ENCODE results near the gene KCTD17. TPM values are rescaled to one million over a fixed set of nuclear protein-coding genes. Genes with fewer than 3 reads are reported as not detected.

The KCTD17 gene
- total RNA-seq, 4 donors from 2014 or later: 7.4 to 24.7 (median 20.2) TPM

- Histone ChIP-seq H3K4me3 (no peak overlapping the region), H3K27me3 (no peaks in the 10 kb centered on the region), H3K9me3 (no peaks in the 10 kb centered on the region), H3K27ac (no peak overlapping the region), H3K4me1 (no peaks in the 10 kb centered on the region), H3K36me3 (peaks cover 0 to 54% (median 0%) of the 10 kb centered on the region in 3 donors)
- no peak for DNase-seq (ENCODE audit: low spot score in 2 of 2)
- WGBS, 2 donors: 51 to 59% methylated on average over 7 of the region's 7 CpGs
- TF ChIP-seq POLR2A (IDR thresholded peaks at IDR 0.05) (no peak), CTCF (IDR thresholded peaks at IDR 0.05) (no peak), EP300 (IDR thresholded peaks at IDR 0.05) (no peak)
These were observed 10.8 kb downstream of the KCTD17 start for GRCh38 chr22:37062376-37062675.

GRCh38 chr22:37062702-37063381 lies 11.3 kb downstream of the KCTD17 start:
- DNase-seq (ENCODE audit: low spot score in 2 of 2): no peak
- H3K36me3 ChIP-seq: peaks cover 0 to 49% (median 0%) of the 10 kb centered on the region in 3 donors
- 76 to 79% methylated on average over 13 of the region's 15 CpGs for WGBS, 2 donors
- no peak overlapping the region for H3K27ac ChIP-seq
- H3K4me3 ChIP-seq: no peak overlapping the region
- no peaks in the 10 kb centered on the region for H3K9me3 ChIP-seq
- H3K4me1 ChIP-seq: no peaks in the 10 kb centered on the region
- no peak for TF ChIP-seq POLR2A (IDR thresholded peaks at IDR 0.05)
- no peak for TF ChIP-seq CTCF (IDR thresholded peaks at IDR 0.05)
- no peak for TF ChIP-seq EP300 (IDR thresholded peaks at IDR 0.05)
- no peaks in the 10 kb centered on the region for H3K27me3 ChIP-seq

GRCh38 chr22:37063431-37064420 lies 12.2 kb downstream of the KCTD17 start:
- Histone ChIP-seq H3K4me3 (no peak overlapping the region), H3K27me3 (peaks cover 0 to 7% of the 10 kb centered on the region in 2 donors), H3K36me3 (peaks cover 0 to 40% (median 0%) of the 10 kb centered on the region in 3 donors), H3K9me3 (no peaks in the 10 kb centered on the region), H3K4me1 (no peaks in the 10 kb centered on the region), H3K27ac (no peak overlapping the region)
- WGBS, 2 donors: 85 to 87% methylated on average over 26 to 28 of the region's 28 CpGs
- TF ChIP-seq CTCF (IDR thresholded peaks at IDR 0.05) (no peak), EP300 (IDR thresholded peaks at IDR 0.05) (no peak), POLR2A (IDR thresholded peaks at IDR 0.05) (no peak)
- DNase-seq (ENCODE audit: low spot score in 2 of 2): no peak

- WGBS, 2 donors: 88 to 92% methylated on average over 11 of the region's 11 CpGs
- Histone ChIP-seq H3K27me3 (peaks cover 0 to 16% of the 10 kb centered on the region in 2 donors), H3K4me3 (no peak overlapping the region), H3K9me3 (no peaks in the 10 kb centered on the region), H3K36me3 (peaks cover 0 to 32% (median 0%) of the 10 kb centered on the region in 3 donors), H3K27ac (no peak overlapping the region), H3K4me1 (no peaks in the 10 kb centered on the region)
- no peak for DNase-seq (ENCODE audit: low spot score in 2 of 2)
- TF ChIP-seq CTCF (IDR thresholded peaks at IDR 0.05) (no peak), EP300 (IDR thresholded peaks at IDR 0.05) (no peak)
These were observed 13.0 kb downstream of the KCTD17 start for GRCh38 chr22:37064553-37064952.

- TF ChIP-seq EP300 (IDR thresholded peaks at IDR 0.05) (no peak), POLR2A (IDR thresholded peaks at IDR 0.05) (no peak)
- peaks cover 0 to 22% of the 10 kb centered on the region in 2 donors for H3K27me3 ChIP-seq
- no peak for DNase-seq (ENCODE audit: low spot score in 2 of 2)
- H3K4me3 ChIP-seq: no peak overlapping the region
- H3K36me3 ChIP-seq: peaks cover 0 to 26% (median 0%) of the 10 kb centered on the region in 3 donors
- WGBS, 2 donors: 74 to 89% methylated on average over 3 of the region's 3 CpGs
- H3K9me3 ChIP-seq: no peaks in the 10 kb centered on the region
- H3K4me1 ChIP-seq: no peaks in the 10 kb centered on the region
- no peak overlapping the region for H3K27ac ChIP-seq
These were observed 13.6 kb downstream of the KCTD17 start for GRCh38 chr22:37065180-37065579.

Measured in tibial nerve (tissue), 4 donors.